A673 (cell line): ENCODE data around the gene LORICRIN. TPM values are rescaled to one million over a fixed set of nuclear protein-coding genes. Genes with fewer than 3 reads are reported as not detected.

Source experiments
- BruUV-seq: library from RNA; stranded (reverse); fragments of 400-500 nt; replicated peaks from 2 replicates; lab custom pipeline; 2021; lab: Mats Ljungman, UMichigan
- CTCF ChIA-PET: fragments of 300-600 bp; sonication (Branson Sonifier 250); formaldehyde crosslinking; loops from one replicate; lab custom pipeline; 2022; ENCODE audit warnings: antibody characterized with exemption; lab: Charles Lee
- POLR2A ChIA-PET: fragments of 300-600 bp; sonication (Branson Sonifier 250); formaldehyde crosslinking; loops from one replicate; lab custom pipeline; 2022; ENCODE audit warnings: antibody characterized with exemption; ENCODE audit not compliant: low non-redundant PET; lab: Charles Lee
- DNase-seq: peaks from one replicate; pipeline ENCODE4 v3.0.0-alpha.2; 2015; ENCODE audit warnings: low spot score
- H3K27ac ChIP-seq: fragments of 200-600 bp; sonication (generic); 2 replicates; pipeline ENCODE4 v1.5.1; 2016; ENCODE audit warnings: mixed run types, low read depth, mild to moderate bottlenecking, mixed read lengths, antibody characterized with exemption, low read length; ENCODE audit not compliant: poor library complexity, severe bottlenecking
- H3K27me3 ChIP-seq: fragments of 200-600 bp; sonication (generic); replicated peaks from 2 replicates; pipeline ENCODE4 v1.6.1; 2017; ENCODE audit warnings: mixed run types, low read depth, mild to moderate bottlenecking, mixed read lengths, antibody characterized with exemption, low read length; ENCODE audit not compliant: insufficient read depth, poor library complexity
- H3K36me3 ChIP-seq: fragments of 200-600 bp; sonication (generic); 2 replicates; pipeline ENCODE4 v1.6.1; 2016; ENCODE audit warnings: mixed run types, mild to moderate bottlenecking, mixed read lengths, antibody characterized with exemption, low read length; ENCODE audit not compliant: insufficient read depth, poor library complexity, severe bottlenecking
- H3K4me1 ChIP-seq: fragments of 200-600 bp; sonication (generic); 2 replicates; pipeline ENCODE4 v1.6.1; 2017; ENCODE audit warnings: mixed run types, mild to moderate bottlenecking, mixed read lengths, antibody characterized with exemption, low read length; ENCODE audit not compliant: insufficient read depth, poor library complexity, severe bottlenecking
- H3K4me3 ChIP-seq: fragments of 200-600 bp; sonication (generic); 2 replicates; pipeline ENCODE4 v1.5.1; 2016; ENCODE audit warnings: low read depth, mixed run types, mild to moderate bottlenecking, mixed read lengths, low read length; ENCODE audit not compliant: poor library complexity, severe bottlenecking
- H3K9me3 ChIP-seq: fragments of 200-600 bp; sonication (generic); 2 replicates; pipeline ENCODE4 v1.6.1; 2016; ENCODE audit warnings: mixed run types, low read depth, mild to moderate bottlenecking, mixed read lengths, antibody characterized with exemption, low read length; ENCODE audit not compliant: poor library complexity, severe bottlenecking
- EZH2 ChIP-seq: fragments of 200-600 bp; sonication (generic); IDR thresholded peaks from 2 replicates; pipeline ENCODE4 v1.6.1; 2017; ENCODE audit warnings: borderline replicate concordance, low read depth, mild to moderate bottlenecking, mixed read lengths, antibody characterized with exemption, low read length; ENCODE audit not compliant: poor library complexity, severe bottlenecking
- intact Hi-C: fragments of 100-400 bp; cut with micrococcal nuclease; formaldehyde crosslinking; loops from one replicate; pipeline ENCODE4 v1.10.0; 2022; ENCODE audit not compliant: unreplicated experiment
- total RNA-seq: library from RNA; stranded (reverse); gene quantifications from 2 replicates; pipeline ENCODE4 v1.2.3, GENCODE V29; 2021
- TF ChIP-seq, protein P1 (sequence below): fragments of 300-800, 200-600 bp; sonication (generic); conservative IDR thresholded peaks from 2 replicates; pipeline ENCODE4 v1.5.1; 2017; ENCODE audit warnings: low read depth, mild to moderate bottlenecking, antibody characterized with exemption, low read length, moderate library complexity, mixed read lengths

Gene LORICRIN
- total RNA-seq, 1 experiment from 2014 or later = not detected

DNA sequence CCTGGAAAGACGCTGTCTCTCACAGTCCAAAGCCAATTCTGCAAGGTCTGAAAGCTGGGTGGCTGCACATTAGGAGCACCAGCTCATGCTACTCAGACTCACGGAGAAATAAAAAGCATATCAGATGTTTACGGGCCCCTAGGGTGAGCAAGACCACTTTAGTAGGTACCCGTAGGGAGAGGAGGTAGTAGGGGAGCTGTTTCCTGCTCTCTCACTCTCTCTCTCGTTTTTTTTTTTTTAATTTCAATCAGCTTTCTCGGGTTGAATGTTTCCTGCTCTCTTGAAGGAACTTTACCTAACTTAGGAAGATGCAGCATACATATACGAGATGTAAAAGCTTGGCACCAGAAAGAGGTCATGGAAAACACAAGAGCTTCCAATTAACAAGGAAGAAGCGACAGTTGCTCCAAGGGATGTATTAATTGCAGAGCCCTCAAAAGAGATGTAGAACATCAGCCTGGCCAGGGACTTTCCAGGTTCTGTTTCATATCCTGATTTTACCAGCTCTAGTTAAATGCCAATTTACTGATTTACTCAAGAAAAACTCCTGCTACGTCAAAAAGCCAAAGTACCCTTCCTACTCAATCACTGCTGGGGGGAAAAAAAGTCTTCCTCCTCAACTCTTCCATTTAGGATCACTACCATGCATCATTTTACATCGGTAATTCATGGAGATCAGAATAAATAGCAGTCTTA, 3.1 kb downstream of the LORICRIN start:
- CTCF ChIA-PET = interaction anchor here (0.7 kb wide), 1 partner anchor 197 kb away, joined by 4 read pairs; no protein-coding TSS in a partner anchor
- Histone ChIP-seq H3K9me3 (no peaks in the 10 kb centered on the region), H3K36me3 (no peaks in the 10 kb centered on the region), H3K4me3 (no peak overlapping the region), H3K27ac (no peak overlapping the region), H3K27me3 (peaks cover 42% of the 10 kb centered on the region), H3K4me1 (peaks cover 5% of the 10 kb centered on the region)
- intact Hi-C loops = no loop called here
- no peak for DNase-seq
- POLR2A ChIA-PET = no interaction called here
- TF ChIP-seq EZH2 = no peak
- TF ChIP-seq, protein P1, sequence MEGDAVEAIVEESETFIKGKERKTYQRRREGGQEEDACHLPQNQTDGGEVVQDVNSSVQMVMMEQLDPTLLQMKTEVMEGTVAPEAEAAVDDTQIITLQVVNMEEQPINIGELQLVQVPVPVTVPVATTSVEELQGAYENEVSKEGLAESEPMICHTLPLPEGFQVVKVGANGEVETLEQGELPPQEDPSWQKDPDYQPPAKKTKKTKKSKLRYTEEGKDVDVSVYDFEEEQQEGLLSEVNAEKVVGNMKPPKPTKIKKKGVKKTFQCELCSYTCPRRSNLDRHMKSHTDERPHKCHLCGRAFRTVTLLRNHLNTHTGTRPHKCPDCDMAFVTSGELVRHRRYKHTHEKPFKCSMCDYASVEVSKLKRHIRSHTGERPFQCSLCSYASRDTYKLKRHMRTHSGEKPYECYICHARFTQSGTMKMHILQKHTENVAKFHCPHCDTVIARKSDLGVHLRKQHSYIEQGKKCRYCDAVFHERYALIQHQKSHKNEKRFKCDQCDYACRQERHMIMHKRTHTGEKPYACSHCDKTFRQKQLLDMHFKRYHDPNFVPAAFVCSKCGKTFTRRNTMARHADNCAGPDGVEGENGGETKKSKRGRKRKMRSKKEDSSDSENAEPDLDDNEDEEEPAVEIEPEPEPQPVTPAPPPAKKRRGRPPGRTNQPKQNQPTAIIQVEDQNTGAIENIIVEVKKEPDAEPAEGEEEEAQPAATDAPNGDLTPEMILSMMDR = no peak
- BruUV-seq = no TSS peak

DNA sequence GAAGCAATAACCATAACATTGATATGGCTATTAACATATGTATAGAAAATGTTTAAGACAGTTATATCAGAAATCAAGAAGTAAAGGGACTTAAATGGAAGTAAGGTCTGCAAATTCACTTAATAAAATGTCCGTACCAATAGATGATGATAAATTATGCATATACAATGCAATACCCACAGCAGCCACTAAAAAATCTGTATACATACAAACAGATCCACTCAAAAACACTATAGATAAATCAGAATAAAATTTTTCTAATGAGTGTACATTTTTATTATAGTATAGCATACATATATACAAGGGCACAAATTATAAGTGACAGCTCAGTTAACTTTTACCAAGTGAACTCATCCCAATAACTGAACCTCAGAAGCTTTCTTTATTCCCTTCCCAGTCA, 6.0 kb downstream of the LORICRIN start:
- ChIA-PET POLR2A (no interaction called here), CTCF (no interaction called here)
- Histone ChIP-seq H3K4me1 (peaks cover 5% of the 10 kb centered on the region), H3K27me3 (peaks cover 33% of the 10 kb centered on the region), H3K36me3 (no peaks in the 10 kb centered on the region), H3K9me3 (no peaks in the 10 kb centered on the region), H3K27ac (no peak overlapping the region), H3K4me3 (no peak overlapping the region)
- TF ChIP-seq, protein P1 = no peak
- TF ChIP-seq EZH2 = no peak
- intact Hi-C loops = no loop called here
- no peak for DNase-seq
- BruUV-seq = no TSS peak

DNA sequence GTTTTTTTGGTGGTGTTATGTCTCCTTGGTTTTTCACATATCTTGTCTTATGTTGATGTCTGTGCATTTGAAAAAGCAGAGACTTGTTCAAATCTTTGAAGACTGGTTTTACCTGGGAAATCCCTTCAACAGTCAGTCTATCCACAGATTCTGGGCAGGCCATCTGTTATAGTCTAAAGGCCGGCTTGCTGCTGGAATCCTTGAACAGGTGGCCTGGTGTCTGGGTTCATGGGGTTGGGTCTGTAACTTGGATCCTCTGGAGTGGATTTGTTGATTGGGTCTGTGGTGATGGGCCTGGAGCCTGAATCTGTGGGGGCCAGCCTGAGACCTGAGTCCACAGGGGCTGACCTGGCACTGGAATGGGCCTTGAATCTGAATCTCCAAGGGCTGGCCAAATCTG, 12.2 kb downstream of the LORICRIN start:
- no peaks in the 10 kb centered on the region for H3K9me3 ChIP-seq
- TF ChIP-seq, protein P1 = no peak
- TF ChIP-seq EZH2 = no peak
- no peaks in the 10 kb centered on the region for H3K4me1 ChIP-seq
- H3K4me3 ChIP-seq = no peak overlapping the region
- no peaks in the 10 kb centered on the region for H3K36me3 ChIP-seq
- ChIA-PET CTCF (no interaction called here), POLR2A (no interaction called here)
- H3K27me3 ChIP-seq = no peaks in the 10 kb centered on the region
- no peak overlapping the region for H3K27ac ChIP-seq
- no TSS peak for BruUV-seq
- DNase-seq = no peak
- intact Hi-C loops = no loop called here
